NCI-H2227 treated with DMSO at 0.1 percent for 48 hours (cell line): ENCODE data around the gene PGS1.
A peak's percentile ranks its signal among the peaks of the same experiment; 100 is the strongest.

Source experiments
- DNase-seq: peaks from one replicate; lab custom pipeline; 2025; lab: John Stamatoyannopoulos, UW

PGS1 gene

DNA sequence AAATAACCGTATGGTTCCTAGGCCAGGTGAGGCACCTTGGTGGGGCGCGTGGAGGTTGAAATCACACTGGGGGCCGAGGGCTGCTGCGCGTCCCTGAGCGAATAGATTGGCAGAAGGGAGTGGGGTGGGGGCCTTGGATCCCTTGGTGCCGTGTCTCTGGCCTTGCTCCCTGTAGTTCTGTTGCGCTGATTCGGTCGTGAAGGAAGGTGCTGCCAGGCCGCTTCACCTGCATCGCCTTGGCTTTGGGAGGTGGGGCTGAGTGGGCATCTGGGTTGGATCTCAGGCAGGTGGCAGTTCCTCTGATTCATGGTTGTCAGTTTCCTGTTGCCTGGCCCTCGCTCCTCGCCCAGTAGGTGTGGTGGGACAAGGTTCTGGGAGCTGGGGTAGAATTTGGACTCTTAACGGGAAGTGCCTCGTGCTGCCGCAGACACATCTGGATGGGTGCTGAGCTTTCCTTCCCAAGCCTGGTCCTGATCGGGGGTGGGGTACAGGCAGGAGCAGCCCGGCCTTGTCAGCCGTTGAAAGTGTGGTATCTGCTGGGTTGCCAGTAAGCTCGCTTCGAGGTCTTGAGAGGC lies 30.1 kb downstream of the PGS1 start:
- no peak for DNase-seq

DNA sequence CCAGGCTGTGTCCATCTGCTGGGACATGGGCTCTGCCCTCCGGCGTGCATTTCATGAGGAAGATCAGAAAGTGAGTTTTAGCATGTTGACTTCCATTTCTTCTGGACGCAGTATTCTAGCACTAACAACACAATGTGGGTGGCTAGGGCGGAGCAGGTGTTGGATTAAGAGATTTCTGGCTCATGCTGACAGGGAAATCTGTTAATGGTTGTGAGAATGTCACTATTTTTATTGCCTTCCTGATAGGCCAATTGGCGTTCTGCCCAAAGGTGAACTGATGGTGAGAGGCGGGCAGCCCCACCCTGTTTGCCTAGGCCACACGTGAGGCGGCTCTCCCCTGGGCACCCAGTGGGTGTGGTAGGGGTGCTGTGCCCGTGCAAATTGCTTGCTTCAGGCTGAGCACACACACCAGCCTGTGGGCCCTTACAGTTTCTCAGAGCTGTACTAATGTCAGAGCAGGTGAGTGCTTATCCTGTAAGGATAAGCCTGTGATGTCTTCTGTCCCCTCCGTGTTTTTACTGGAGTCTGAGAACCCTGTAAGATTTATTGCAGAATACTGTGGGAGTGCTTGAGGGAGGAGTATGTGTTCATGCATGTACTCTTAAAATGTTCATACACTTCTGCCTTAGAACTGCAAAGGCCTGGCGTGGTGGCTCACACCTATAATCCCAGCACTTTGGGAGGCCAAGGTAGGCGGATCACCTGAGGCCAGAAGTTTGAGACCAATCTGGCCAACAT lies 30.9 kb downstream of the PGS1 start:
- no peak for DNase-seq

DNA sequence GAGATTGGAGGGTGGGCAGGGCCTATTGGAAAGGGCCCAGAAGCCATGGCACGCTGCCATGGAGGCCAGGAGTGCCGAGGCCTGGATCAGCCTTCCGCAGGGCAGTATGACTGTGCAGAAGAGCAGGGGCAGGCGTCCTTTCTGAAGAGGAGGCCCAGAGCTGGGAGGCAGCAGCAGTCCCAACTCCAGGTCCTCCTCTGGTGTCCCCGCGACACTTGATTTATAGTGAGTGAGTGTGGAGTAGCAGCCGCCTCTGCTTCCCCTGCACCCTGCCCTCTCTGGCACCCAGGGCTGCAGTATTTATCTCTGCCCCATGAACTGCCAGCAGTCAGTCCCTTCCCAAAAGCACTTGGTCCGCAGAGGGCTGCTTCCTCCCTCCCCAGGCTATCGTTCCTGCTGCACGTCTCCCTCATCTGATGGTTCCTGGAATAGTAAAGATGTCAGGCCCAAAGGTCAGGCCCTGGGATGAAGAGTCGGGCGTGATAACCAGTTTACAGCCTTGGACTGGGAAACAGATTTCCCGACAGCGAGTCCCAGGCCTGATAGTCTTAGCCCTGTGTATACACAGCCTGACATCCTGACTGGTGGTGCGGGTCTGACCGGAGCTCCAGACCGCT lies 32.9 kb downstream of the PGS1 start:
- no peak for DNase-seq

DNA sequence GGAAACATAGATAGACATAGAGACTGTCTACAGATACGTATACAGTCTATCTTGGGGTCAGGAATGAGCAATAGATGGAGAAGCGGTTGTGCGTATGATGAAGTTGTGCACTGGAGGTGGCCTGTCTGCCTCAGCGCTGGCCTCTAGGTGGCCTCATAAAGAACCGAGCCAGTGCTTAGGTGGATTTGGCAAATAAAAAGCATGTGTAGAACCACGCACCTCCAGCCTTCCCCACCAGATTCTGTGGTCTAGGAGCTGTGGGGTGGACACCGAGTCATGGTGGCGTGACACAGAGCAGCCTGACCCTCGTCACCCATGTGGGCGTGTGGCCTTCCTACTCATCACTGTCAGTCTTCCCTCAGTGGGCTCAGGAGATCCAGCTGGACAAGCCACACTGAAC lies 34.0 kb downstream of the PGS1 start:
- DNase-seq, result no peak

DNA sequence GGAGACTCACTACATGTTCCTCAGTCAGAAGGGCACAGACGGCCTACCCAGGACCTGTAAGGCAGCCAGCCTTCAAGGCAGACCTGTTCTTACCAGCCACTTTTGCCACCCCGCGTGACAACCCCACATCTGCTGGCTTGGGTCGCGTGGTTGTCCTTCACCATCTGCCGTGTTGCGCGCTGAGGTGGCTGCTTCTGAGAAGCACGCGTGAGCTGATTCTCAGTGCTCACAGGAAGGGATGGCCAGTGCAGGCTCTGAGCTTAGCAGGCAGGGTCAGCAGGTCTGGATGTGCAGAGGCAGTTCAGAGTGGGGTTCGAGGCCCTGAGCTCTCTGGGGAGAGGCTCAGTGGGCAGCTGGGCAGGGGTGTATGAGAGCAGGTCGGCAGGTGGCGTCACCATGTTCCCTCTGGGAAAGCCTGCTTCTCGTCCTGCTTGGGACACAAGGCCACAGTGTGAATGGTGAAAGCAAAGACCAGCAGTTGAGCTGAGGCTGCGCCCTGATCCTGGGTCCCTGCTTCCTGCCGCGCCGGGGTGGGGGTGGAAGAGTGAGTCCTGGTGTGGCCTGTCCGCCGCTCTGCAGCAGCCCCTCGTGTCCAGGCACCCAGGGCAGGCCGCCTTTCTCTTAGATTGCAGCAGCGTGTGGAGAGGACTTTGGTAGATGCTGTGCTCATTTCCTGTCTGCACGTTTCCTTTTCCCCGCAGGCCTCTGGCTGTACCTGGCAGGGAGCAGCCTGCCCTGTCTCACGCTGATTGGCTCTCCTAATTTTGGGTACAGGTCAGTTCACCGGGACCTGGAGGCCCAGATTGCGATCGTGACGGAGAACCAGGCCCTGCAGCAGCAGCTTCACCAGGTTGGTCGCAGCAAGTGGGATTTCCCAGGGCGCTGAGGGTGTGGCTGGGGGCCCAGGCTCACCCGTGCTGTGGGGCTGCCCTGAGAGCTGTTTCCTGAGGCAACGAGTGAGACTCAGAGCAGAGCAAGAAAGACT lies 36.0 kb downstream of the PGS1 start:
- DNase-seq, result no peak

DNA sequence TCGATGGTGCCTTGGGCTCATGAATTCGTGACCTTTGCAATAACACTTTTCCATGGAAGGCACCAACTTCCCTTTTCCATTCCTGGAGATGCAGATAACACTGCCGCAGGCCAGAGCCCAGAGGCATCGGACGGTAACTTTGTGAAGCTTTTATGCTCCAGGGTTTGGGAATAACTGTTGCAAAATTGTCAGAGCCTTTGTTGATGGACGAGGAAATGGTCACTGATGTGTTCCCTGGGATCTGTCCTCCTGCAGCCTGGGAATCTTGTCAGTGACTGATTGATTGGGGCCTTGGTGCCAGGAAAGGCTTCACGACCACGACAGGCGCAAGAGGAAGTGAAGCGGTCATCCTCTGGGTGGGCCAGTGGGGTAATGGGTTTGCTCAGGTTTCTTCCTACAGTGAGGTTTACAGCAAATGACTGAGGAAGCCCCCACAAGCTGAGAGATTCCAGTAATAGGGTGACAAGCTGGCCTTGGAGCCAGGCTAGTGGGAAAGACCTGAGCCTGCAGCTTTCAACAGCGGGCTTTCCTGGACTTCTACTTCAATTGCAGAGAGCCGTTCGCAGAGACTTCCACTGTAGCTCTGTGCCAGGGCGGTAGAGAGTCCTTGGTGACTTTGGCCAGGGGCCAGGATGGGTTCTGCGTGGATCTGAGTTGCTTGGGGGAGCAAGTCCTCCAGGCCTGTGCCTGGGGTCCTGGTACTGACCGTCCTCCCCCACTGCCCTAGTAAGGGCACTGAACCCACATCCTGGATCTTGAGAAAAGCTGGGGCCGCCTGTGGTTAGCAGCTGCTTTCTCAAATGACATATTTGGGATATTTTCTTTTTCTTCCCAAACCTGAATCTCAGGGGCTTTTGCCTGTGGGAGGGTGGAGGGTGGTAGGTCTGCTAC lies 37.6 kb downstream of the PGS1 start:
- no peak for DNase-seq

DNA sequence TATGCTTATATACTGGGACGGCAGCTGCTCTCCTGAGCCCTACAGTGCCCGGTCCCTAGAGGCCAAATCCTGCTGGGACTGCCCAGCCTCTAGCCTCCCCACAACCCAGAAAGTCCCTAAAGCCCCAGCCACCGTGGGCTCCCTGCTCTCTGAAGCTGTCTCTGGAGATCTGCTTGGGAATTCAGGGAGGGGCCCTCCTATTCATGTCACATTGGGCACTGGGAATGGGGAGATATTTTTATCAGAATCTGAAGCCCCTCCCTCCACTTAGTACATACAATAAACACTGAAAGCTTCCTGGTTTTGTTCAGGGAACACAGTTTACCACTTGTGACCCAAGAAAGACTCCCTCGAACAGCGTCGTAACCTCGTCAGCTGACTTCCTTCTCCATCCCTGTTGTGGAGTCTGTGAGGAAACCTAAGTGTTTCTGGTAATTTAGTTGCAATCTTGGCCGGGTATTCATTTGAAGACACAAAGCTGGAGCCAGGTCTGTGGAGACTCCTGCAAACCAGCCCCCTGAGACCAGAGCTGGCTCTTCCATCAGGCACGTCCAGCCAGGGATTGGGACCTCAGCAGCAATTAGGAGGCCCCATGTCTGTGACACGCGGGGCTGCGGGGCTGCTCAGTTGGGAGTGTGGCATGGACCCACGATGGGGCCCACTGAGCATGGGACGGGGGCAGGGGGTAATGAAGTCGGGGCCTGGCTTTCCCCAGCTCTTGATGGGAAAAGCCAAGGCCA lies 38.5 kb downstream of the PGS1 start:
- no peak for DNase-seq

DNA sequence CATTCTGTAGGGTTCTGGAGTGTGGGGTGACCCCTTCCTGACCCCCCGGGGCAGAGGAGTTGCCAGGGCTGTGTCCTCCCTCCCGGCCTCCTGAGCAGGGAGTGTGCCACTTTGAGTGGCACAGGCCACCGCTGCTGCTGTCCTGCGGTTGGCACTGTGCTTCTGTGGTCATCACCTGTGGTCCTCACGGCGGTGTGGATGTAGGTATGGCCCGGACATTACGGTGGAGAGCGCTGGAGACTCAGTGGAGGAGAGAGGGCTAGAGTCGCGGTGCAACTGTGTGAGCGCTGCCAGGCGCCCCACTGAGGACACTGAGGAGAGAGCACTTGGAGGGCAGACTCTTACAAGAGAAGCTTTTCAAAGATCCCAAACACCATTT lies 39.1 kb downstream of the PGS1 start:
- no peak for DNase-seq

DNA sequence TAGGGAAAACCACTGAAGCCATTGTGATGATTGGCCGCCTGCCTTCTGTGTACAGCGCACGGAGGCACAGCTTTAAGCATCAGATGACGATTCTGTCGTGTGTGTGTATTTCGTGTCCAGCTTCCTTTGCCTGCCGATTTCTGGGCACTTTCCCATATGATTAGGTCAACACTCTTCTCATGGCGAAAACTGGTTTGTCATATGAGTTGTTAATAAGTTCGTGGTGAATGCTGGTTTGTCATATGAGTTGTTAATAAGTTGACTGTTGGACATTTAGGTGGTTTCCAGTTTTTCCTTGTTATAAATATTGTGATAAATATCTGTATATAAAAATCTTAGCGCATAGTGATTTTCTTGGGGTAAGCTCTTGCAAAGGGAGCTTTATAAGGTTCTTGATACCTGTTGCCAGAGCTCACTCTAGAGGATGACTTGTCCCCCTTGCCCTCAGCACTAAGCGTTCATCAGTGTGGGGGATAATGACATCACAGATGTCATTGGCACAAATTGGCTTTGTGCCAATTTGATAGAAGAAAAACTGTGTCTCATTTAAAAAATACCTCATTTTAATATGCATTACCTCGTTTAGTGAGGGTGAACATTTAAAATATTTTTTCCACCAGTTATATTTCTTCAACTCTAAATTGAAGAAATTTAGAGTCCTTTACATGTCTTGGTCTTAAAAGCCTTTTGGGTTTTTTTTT lies 40.0 kb downstream of the PGS1 start:
- DNase-seq, result no peak

DNA sequence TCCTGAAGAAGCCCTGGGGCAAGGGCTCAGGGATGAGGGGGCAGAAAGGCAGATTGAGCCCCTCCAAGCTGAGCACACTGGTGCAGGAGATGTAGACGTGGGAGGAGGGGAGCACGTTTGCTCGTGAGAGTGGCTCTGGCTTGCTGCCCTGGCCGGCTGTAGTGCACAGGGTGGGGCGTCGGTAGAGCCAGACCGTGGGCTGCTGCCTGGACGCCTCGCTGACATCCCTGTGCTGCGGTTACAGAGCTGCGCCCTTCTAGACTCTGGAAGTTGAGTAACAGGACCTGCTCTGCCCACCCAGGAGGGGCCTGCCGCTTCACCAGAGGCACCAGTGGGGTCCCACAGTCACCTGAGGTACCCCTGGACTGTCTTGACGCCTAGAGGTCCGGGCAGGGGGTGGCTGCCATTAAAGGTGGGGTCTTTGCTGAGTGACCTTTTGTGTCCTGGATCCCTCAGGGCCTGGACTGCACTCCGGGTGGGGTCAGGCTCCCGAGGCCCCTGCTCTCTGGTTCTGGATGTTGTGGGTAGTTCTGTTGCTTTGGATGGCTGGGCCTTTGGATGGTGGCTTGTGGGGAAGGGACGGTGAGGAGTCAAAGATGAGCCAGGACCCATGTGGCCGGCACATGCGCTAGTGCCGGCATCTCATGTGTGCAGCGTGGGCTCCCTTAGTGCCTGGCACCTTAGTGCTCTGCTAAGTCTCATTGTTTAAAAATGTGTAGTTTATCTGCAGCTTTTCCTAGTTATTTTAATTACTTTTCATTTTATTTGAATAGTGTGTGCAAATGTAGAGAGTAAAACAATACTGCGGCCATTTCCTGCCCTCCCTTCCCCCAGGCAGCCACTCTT lies 41.7 kb downstream of the PGS1 start:
- no peak for DNase-seq

DNA sequence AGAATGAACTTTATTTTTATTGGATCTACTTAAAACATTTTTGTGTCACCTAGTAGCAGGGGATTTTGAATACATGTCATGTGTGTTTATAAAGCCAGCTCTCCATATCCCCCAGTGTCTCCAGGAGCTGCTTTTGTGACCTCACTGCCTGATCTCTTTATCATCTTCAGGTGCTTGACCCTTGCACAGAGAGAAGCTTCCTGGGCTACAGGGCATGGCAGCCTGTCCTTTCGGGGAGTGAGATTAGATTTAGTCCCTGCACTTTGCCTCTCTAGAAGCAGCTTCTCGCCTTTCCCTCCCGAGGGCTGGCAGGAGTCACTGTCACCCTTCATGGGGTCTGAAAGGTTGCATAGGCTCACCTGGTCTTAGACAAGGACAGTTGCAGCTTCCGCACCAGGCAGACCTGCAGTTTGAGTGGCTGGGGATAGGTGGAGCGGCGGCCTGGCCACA lies 42.7 kb downstream of the PGS1 start:
- no peak for DNase-seq

DNA sequence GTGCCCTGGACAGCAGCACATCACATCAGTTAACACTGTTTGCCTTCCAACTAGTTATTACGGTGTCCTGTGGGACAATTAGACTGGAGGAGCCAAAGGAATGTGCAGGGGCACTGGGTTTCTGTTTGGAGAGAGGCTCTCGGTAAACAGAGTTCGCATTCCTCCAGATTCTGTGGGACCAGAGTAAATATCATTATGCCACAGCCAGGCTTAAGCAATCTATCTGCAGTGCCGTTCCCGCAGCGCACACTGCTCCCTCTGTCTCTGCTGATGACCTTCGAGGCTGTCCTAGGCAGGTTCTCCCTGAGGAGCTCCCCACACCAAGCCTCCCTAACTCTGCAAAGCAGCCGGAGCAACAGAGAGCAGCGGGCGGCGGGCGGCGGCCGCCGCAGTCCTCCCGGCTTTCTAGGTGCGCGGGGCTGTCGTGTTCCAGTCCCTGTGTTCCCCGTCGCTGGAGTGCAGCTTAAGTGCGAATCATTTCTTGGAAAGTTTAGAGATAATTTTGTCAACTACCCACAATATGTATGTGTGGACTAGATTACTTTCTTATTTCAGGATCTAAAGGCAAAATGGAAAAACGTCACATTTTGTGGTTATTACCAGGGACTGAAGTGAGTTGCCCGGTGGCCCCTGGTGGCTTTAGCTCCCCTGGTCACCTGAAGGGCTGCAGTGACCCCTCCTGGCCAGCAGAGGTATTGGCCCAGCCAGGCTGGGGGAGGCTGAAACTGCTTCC lies 43.3 kb downstream of the PGS1 start:
- DNase-seq, result peak; percentile 8

DNA sequence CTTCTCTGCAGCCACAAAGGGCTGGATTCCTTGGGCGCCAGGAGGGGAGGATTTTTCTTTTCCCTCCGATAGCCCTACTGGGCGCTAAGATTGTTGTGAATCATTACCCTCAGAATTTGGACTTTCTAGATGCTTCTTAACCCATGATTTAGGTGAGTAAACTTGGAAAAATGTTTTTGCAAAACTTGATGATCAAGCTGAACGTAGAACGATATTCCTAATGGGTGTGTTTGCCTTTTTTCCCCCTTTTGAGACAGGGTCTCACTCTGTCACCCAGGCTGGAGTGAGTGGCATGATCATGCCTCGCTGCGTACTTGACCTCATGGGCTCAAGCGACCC lies 43.8 kb downstream of the PGS1 start:
- no peak for DNase-seq

DNA sequence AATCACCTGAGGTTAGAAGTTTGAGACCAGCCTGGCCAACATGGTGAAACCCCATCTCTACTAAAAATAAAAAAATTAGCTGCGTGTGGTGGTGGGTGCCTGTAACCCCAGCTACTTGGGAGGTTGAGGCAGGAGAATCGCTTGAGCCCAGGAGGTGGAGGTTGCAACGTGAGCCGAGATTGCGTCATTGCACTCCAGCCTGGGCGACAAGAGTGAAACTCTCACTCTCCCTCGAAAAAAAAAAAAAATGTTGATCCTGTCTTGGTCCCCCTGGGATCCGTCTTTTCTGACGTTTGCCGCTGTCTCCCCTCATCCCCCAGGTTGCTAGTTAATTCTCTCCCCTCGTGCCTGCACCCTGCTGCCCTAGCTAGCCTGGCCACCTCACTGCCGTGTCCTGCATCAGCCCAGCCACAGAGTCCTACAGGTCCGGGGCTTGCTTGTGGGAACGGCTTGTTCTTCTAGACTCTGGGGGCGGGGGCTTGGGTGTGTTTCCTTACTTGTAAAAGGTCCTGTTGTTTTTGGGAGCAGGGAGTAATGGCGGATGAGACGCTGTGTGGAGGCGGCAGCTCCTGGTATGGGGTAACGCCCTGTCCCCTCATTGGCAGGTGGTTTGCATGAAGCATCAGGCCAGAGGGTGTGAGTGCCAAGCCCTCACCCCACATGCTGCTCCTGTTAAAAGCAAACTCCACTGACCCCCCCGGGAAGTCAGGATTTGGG lies 44.6 kb downstream of the PGS1 start:
- DNase-seq, result no peak

DNA sequence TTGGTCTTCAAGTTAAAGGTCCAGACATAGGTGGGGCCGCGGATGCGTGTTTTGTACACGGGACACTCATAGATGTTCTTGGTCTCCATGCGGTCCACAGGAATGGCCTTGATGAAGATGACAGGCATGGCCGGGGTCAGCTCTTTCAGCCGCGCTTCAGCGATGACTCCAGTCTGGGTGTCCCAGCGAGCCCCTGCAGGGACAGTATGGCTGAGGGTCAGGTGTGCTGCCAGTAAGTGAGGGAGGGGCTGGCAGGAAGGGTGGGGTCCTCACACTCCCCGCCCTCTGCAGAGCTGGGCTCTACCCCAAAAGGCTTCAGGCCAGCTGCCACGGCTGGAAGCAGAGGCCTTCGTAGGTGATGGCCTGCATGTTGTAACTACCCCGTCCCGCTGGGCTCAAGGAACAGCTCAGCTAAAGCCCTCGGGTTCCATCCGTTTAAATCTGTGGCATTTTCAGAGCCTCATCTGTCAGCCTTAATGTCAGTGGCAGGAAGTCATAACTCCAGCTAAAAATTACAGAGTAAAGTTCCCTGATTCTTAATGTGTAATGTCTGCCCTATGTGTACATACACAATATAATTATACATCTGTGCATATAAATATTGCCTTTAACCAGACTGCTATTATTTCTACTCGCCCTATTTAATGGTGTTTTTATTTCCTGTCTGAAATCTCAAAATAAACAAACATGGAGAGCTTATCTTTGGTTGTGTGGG lies 45.7 kb downstream of the PGS1 start:
- no peak for DNase-seq

DNA sequence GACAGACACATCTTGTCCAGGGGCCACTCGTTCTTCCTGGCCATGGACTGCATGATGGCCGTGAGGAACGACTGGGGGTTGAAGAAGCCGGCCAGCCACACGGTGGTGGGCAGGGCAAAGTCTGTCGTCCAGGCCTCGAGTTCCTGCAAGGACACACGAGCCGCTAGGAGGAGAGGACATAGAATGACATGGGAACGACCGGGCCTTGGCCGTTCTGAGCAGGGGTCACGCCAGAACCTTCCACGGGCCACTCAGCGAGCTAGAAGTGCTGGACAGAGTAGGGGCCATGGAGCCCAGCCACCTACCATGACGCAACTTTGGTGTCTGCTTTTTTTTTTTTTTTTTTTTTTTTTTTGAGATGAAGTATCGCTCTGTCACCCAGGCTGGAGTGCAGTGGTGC lies 47.0 kb downstream of the PGS1 start:
- DNase-seq, result no peak

DNA sequence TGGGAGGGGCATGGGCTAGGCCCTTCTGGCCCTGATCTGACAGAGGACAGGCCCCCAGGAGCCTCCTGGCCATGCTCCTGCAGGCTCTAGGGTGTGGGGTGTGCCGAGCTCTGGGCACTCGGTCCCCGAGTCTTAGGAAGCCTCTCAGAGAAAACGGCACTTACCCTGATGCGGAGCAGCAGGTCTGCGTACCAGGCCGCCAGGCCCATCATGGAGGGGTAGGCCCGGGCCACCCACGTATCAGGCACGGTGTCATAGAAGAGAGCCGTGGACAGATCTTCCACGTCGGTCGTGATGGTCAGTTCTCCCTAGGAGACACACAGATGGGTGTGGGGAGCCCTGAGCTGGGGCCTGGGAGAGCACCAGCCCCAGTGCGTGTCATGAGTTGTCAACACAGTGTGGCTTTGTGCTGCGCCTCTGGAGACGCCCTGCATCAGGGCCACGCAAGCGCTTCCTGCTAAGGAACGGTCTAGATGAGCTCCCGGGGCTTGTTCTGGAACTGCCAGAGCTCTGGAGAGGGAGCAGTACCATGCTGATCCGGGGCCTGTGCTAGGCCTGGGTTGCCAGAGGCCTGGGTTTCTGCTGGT lies 47.9 kb downstream of the PGS1 start:
- no peak for DNase-seq
